K562 (cell line): ENCODE data around the gene RNASE8. TPM values are rescaled to one million over a fixed set of nuclear protein-coding genes. Genes with fewer than 3 reads are reported as not detected.

Experiments used
- CCNT2 ChIP-seq: IDR thresholded peaks from 2 replicates; pipeline ENCODE4 v1.6.1; 2011; ENCODE audit warnings: borderline replicate concordance, low read depth, mild to moderate bottlenecking, moderate library complexity, mixed read lengths, low read length; ENCODE audit not compliant: insufficient read length; ENCODE audit errors: extremely low read depth
- ETV5 ChIP-seq: sonication (generic); formaldehyde crosslinking; IDR thresholded peaks from 2 replicates; pipeline ENCODE4 v1.4.0; 2020; ENCODE audit warnings: low read depth, mild to moderate bottlenecking, missing genetic modification reagents
- MAFK ChIP-seq: IDR thresholded peaks from 2 replicates; pipeline ENCODE4 v1.6.1; 2011; ENCODE audit warnings: low read length, improper control_type of control experiment
- MYC ChIP-seq, 2 experiments: fragments of 250-450 bp in 1 of 2; sonication (Bioruptor Pico) in 1 of 2; IDR thresholded peaks; 2 replicates each; pipeline versions ENCODE4 v1.5.1 to v1.6.1; 2012 to 2021; ENCODE audit warnings: low read depth in 2 of 2, borderline replicate concordance in 1 of 2, improper control_type of control experiment in 1 of 2, low read length in 1 of 2, mild to moderate bottlenecking in 1 of 2, moderate library complexity in 1 of 2
- NCOA2 ChIP-seq, 2 experiments: fragments of 450-650 bp; IDR thresholded peaks; 2 replicates each; pipeline ENCODE4 v1.6.1; 2018; ENCODE audit warnings: mild to moderate bottlenecking in 2 of 2, moderate library complexity in 1 of 2; ENCODE audit not compliant: partially characterized antibody in 2 of 2
- POLR2AphosphoS2 ChIP-seq: IDR thresholded peaks from 2 replicates; pipeline ENCODE4 v1.6.1; 2012; ENCODE audit warnings: low read length, improper control_type of control experiment
- PRMT5 ChIP-seq: sonication (generic); formaldehyde crosslinking; IDR thresholded peaks from 2 replicates; pipeline ENCODE4 v1.5.0; 2020; ENCODE audit warnings: missing genetic modification reagents
- RCOR1 ChIP-seq, 2 experiments: IDR thresholded peaks; 2 replicates each; pipeline ENCODE4 v1.6.1; 2012; ENCODE audit warnings: low read depth in 2 of 2, low read length in 2 of 2, borderline replicate concordance in 1 of 2, improper control_type of control experiment in 1 of 2
- RHOXF2B ChIP-seq: fragments of 250-450 bp; sonication (Bioruptor Pico); conservative IDR thresholded peaks from 2 replicates; pipeline ENCODE4 v1.5.1; 2021
- TCF7 ChIP-seq: sonication (generic); IDR thresholded peaks from 2 replicates; pipeline ENCODE4 v1.6.1; 2016; ENCODE audit warnings: antibody characterized with exemption, borderline replicate concordance
- ZKSCAN1 ChIP-seq: fragments of 150-350 bp; IDR thresholded peaks from 2 replicates; pipeline ENCODE4 v1.6.1; 2016; ENCODE audit warnings: low read depth, low read length
- ZNF146 ChIP-seq: IDR thresholded peaks from one replicate; pipeline ENCODE4 v1.6.1; 2018; ENCODE audit warnings: missing compliant biosample characterization; ENCODE audit not compliant: unreplicated experiment
- ZNF197 ChIP-seq: fragments of 200-800 bp; sonication (Bioruptor generic); IDR thresholded peaks from 2 replicates; pipeline ENCODE4 v1.6.1; 2016; ENCODE audit warnings: low read depth, missing genetic modification characterization, missing compliant biosample characterization
- polyA plus RNA-seq, 8 experiments: library from polyadenylated mRNA; depleted of rRNA in 4 of 8; stranded (reverse) in 5 of 8; unstranded in 3 of 8; fragments of >200 nt; fragmentation: Nextera tagmentation in 2 of 8; fragmentation: Illumina TruSeq in 1 of 8; extraction: Ambion mirVana in 2 of 8; extraction: Trizol in 1 of 8; gene quantifications; 2 replicates each; pipeline versions ENCODE4 v1.2.1 to v1.2.3, GENCODE V29; 2011 to 2014; ENCODE audit warnings: inconsistent platforms in 1 of 8, missing spikeins in 1 of 8
- total RNA-seq, 7 experiments: library from RNA; depleted of rRNA in 6 of 7; stranded (reverse); fragments of >200 nt in 6 of 7; fragmentation: Illumina TruSeq in 2 of 7; extraction: Trizol in 2 of 7; gene quantifications; 2 replicates each; pipeline versions ENCODE4 v1.2.1 to v1.2.3, GENCODE V29; 2011 to 2021; ENCODE audit warnings: low replicate concordance in 1 of 7
- TF ChIP-seq, protein P1 (sequence below): fragments of 200-600 bp; sonication (generic); IDR thresholded peaks from one replicate; pipeline ENCODE4 v1.6.1; 2012; ENCODE audit warnings: mild to moderate bottlenecking, low read depth, low read length, inconsistent platforms
- TF ChIP-seq, protein P2 (sequence below): fragments of 450-650 bp; formaldehyde crosslinking; IDR thresholded peaks from 2 replicates; pipeline ENCODE4 v1.4.0; 2020; ENCODE audit warnings: mild to moderate bottlenecking, moderate library complexity

RNASE8 gene
- total and polyA plus RNA-seq, 9 of the 15 experiments (the other 6 are each of a cell fraction or from before 2014, with no cell fraction given): not detected

DNA sequence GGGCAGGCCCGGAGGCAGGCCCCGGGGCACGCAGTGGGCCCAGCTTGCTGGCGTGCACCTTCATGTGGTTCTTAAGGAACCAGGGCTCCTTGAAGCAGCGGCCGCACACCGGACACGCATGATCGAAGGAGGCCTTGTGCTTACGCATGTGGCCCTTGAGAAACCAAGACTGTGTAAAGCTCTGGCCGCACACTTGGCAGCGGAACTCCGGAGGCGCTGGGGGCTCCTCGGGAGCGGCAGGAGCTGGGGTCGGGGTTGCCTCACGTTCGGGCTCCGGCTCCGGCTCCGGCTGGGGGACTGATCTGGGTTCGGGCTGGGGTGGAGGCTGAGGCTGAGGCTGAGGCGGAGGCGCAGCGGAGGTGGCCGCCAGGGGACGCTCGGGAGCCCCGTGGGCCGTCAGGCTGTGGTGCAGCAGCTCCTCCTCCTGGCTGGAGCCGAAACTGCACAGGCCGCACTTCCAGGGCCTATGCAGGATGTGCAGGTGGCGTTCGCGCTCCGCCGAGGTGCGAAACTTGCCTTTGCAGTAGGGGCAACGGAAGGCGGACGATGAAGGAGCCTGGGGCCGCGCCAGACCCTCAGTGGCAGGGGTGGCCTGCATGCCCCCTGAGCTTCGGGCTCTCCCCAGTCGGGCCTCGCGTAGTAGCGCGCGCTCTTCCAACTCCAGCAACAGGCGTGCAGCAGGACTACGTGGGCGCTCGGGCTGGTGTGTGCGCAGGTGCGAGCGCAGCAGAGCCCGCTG lies 34.8 kb downstream of the RNASE8 start (continued):
- TF ChIP-seq NCOA2 (IDR thresholded peaks at IDR 0.05; ENCODE audit: partially characterized antibody in 2 of 2) (no peak), ZNF197 (no peak), ETV5 (CRISPR knock-in tag) (no peak), MAFK (no peak), CCNT2 (peak; percentile 21), POLR2AphosphoS2 (no peak), PRMT5 (no peak), ZNF146 (CRISPR knock-in tag) (no peak), MYC (IDR thresholded peaks at IDR 0.05; ENCODE audit: low read depth, low read length) (no peak), MYC (CRISPR knock-in tag; IDR thresholded peaks at IDR 0.05; ENCODE audit: borderline replicate concordance, low read depth) (no peak), TCF7 (0 out of 2 replicates have a peak, but pooled peaks have one; percentile 38), ZKSCAN1 (no peak), RHOXF2B (no peak), RCOR1 (IDR thresholded peaks at IDR 0.05; ENCODE audit: borderline replicate concordance in 1 of 2, low read depth in 2 of 2, low read length in 2 of 2) (peak in 1 of 2 experiments; percentile 44; a peak in 1 of 4 replicates)
- TF ChIP-seq, protein P1, sequence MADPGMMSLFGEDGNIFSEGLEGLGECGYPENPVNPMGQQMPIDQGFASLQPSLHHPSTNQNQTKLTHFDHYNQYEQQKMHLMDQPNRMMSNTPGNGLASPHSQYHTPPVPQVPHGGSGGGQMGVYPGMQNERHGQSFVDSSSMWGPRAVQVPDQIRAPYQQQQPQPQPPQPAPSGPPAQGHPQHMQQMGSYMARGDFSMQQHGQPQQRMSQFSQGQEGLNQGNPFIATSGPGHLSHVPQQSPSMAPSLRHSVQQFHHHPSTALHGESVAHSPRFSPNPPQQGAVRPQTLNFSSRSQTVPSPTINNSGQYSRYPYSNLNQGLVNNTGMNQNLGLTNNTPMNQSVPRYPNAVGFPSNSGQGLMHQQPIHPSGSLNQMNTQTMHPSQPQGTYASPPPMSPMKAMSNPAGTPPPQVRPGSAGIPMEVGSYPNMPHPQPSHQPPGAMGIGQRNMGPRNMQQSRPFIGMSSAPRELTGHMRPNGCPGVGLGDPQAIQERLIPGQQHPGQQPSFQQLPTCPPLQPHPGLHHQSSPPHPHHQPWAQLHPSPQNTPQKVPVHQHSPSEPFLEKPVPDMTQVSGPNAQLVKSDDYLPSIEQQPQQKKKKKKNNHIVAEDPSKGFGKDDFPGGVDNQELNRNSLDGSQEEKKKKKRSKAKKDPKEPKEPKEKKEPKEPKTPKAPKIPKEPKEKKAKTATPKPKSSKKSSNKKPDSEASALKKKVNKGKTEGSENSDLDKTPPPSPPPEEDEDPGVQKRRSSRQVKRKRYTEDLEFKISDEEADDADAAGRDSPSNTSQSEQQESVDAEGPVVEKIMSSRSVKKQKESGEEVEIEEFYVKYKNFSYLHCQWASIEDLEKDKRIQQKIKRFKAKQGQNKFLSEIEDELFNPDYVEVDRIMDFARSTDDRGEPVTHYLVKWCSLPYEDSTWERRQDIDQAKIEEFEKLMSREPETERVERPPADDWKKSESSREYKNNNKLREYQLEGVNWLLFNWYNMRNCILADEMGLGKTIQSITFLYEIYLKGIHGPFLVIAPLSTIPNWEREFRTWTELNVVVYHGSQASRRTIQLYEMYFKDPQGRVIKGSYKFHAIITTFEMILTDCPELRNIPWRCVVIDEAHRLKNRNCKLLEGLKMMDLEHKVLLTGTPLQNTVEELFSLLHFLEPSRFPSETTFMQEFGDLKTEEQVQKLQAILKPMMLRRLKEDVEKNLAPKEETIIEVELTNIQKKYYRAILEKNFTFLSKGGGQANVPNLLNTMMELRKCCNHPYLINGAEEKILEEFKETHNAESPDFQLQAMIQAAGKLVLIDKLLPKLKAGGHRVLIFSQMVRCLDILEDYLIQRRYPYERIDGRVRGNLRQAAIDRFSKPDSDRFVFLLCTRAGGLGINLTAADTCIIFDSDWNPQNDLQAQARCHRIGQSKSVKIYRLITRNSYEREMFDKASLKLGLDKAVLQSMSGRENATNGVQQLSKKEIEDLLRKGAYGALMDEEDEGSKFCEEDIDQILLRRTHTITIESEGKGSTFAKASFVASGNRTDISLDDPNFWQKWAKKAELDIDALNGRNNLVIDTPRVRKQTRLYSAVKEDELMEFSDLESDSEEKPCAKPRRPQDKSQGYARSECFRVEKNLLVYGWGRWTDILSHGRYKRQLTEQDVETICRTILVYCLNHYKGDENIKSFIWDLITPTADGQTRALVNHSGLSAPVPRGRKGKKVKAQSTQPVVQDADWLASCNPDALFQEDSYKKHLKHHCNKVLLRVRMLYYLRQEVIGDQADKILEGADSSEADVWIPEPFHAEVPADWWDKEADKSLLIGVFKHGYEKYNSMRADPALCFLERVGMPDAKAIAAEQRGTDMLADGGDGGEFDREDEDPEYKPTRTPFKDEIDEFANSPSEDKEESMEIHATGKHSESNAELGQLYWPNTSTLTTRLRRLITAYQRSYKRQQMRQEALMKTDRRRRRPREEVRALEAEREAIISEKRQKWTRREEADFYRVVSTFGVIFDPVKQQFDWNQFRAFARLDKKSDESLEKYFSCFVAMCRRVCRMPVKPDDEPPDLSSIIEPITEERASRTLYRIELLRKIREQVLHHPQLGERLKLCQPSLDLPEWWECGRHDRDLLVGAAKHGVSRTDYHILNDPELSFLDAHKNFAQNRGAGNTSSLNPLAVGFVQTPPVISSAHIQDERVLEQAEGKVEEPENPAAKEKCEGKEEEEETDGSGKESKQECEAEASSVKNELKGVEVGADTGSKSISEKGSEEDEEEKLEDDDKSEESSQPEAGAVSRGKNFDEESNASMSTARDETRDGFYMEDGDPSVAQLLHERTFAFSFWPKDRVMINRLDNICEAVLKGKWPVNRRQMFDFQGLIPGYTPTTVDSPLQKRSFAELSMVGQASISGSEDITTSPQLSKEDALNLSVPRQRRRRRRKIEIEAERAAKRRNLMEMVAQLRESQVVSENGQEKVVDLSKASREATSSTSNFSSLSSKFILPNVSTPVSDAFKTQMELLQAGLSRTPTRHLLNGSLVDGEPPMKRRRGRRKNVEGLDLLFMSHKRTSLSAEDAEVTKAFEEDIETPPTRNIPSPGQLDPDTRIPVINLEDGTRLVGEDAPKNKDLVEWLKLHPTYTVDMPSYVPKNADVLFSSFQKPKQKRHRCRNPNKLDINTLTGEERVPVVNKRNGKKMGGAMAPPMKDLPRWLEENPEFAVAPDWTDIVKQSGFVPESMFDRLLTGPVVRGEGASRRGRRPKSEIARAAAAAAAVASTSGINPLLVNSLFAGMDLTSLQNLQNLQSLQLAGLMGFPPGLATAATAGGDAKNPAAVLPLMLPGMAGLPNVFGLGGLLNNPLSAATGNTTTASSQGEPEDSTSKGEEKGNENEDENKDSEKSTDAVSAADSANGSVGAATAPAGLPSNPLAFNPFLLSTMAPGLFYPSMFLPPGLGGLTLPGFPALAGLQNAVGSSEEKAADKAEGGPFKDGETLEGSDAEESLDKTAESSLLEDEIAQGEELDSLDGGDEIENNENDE: no peak
- TF ChIP-seq, protein P2, sequence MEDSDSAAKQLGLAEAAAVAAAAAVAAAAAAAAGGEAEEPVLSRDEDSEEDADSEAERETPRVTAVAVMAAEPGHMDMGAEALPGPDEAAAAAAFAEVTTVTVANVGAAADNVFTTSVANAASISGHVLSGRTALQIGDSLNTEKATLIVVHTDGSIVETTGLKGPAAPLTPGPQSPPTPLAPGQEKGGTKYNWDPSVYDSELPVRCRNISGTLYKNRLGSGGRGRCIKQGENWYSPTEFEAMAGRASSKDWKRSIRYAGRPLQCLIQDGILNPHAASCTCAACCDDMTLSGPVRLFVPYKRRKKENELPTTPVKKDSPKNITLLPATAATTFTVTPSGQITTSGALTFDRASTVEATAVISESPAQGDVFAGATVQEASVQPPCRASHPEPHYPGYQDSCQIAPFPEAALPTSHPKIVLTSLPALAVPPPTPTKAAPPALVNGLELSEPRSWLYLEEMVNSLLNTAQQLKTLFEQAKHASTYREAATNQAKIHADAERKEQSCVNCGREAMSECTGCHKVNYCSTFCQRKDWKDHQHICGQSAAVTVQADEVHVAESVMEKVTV (CRISPR knock-in tag): peak; percentile 81
